ENCODE data around the gene AMOT.
"Not testable (repeated sequence)": the region's sequence is repeated elsewhere in the genome, so short reads cannot be mapped to it uniquely, and the experiment has no call there.

The AMOT gene, protein sequence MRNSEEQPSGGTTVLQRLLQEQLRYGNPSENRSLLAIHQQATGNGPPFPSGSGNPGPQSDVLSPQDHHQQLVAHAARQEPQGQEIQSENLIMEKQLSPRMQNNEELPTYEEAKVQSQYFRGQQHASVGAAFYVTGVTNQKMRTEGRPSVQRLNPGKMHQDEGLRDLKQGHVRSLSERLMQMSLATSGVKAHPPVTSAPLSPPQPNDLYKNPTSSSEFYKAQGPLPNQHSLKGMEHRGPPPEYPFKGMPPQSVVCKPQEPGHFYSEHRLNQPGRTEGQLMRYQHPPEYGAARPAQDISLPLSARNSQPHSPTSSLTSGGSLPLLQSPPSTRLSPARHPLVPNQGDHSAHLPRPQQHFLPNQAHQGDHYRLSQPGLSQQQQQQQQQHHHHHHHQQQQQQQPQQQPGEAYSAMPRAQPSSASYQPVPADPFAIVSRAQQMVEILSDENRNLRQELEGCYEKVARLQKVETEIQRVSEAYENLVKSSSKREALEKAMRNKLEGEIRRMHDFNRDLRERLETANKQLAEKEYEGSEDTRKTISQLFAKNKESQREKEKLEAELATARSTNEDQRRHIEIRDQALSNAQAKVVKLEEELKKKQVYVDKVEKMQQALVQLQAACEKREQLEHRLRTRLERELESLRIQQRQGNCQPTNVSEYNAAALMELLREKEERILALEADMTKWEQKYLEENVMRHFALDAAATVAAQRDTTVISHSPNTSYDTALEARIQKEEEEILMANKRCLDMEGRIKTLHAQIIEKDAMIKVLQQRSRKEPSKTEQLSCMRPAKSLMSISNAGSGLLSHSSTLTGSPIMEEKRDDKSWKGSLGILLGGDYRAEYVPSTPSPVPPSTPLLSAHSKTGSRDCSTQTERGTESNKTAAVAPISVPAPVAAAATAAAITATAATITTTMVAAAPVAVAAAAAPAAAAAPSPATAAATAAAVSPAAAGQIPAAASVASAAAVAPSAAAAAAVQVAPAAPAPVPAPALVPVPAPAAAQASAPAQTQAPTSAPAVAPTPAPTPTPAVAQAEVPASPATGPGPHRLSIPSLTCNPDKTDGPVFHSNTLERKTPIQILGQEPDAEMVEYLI

DNA sequence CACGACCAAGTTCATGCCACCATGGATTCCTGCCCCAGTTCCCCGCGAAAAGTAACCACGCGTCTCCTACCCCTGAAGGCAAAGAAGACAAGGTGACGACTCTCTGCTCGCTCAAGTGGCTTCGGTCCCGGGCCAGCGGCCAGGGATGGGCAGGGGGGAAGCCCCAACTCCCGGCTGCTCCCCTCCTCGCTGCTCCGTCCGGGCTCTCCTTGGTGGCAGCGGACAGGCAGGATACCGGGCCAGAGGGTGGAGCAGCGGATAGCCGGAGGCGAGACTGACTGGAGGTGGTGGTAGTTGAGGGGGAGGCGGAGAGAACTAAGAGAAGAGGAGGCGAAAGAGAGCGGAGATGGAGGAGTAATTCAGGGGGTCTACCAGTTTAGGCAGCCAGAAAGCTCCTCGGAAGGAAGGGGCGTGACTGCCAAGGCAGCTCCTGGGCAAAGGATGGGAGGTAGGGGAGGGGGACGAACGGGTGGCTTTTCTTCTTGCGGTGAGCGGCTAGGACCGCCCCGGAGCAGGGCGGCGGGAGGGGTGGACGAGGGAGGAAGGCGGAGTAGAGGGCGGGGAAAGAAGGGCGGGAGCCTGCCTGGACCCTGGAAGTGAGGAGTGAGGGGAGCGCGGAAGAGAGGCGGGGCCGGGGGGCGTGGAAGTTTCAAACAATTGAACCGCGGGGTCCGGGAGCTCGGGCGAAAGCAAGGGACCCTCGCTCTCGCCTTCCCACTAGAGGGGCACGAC, at the start of gene AMOT:
Gene AMOT (minus strand): TSS at position 450 of the 732 bp plus-strand sequence. CDS start 17,705 bp downstream, outside the sequence.
- Mint-ChIP-seq H3K4me1 (peaks cover 8 to 15% of the 10 kb centered on the region in 2 donors), H3K27me3 (peaks cover 0 to 16% of the 10 kb centered on the region in 2 donors), H3K36me3 (no peaks in the 10 kb centered on the region), H3K4me3 (peak within 1 kb of the TSS; percentile 87 to 96), H3K27ac (peak within 1 kb of the TSS; percentile 72), H3K9me3 (no peaks in the 10 kb centered on the region)
- peak; percentile 47 for DNase-seq
- peak; percentile 69 to 75 for ATAC-seq (replicated peaks)

DNA sequence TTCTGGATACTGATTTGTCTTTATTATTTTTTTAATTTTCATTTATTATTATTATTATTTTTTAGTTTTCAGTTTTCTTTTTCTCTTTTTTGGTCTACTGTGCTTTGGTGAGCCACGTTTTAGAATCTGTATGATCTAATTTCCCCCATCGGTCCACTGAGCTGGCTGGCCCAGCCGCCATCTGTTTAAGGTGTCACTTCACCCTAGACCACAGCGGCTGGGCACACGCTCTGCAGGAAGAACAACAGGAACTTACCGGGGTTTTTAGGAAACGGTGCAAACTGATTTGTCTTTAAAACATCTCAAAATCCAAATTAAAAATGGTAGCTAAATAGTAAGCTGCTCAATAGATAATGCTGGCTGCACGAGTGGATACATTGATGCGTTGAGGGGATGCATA, 48.8 kb upstream of the AMOT start:
- no peak for DNase-seq
- Mint-ChIP-seq H3K27ac (no peak overlapping the region), H3K4me1 (peaks cover 11 to 23% of the 10 kb centered on the region in 2 donors), H3K36me3 (no peaks in the 10 kb centered on the region), H3K27me3 (no peaks in the 10 kb centered on the region), H3K4me3 (peak overlapping the region in 1 of 2 donors; percentile 51), H3K9me3 (no peaks in the 10 kb centered on the region)
- peak in 1 of 2 donors; percentile 49 for ATAC-seq (replicated peaks)

DNA sequence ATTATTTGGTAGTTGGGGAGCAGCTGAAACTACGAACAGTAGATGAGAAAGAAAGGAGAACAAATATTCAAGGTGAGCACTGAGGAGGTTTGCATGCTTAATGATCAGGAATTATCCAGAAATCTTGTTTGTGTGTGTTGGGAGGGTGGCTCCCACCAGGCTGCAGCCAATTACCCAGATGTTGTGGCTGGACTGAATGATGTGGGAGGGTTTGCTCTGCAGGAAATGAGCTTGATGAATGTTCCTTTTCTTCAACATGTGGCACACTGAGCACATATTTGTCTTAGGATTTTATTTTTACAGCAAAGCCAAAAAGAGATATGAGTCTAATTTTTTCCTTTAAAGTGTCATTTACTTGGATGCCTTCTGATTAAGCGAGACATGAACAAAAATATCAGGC, 48.3 kb upstream of the AMOT start:
- Mint-ChIP-seq H3K36me3 (no peaks in the 10 kb centered on the region), H3K9me3 (no peaks in the 10 kb centered on the region), H3K4me1 (peaks cover 11 to 23% of the 10 kb centered on the region in 2 donors), H3K27ac (no peak overlapping the region), H3K27me3 (no peaks in the 10 kb centered on the region), H3K4me3 (no peak overlapping the region)
- DNase-seq (no peak), ATAC-seq (replicated peaks) (no peak)

DNA sequence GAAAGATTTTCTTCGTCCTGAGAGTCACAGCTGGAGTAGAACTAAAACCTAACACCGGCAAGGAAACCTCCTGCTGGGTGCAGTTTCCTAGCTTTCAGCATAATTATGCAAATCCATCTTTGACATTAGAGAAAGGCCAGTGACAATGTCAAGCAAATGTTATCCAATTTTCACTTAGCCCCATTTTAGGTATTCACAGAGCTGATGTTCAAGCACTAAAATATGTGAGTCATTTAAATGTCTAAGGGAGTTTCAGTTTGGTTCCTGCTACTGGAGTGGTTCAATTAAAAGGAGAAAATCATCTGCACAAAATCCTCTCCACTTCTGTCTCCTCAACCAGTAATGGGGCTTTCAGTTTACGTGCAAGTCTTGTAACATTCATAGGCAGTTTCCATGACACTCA, 37.1 kb upstream of the AMOT start:
- Mint-ChIP-seq H3K4me1 (no peaks in the 10 kb centered on the region), H3K36me3 (no peaks in the 10 kb centered on the region), H3K27me3 (no peaks in the 10 kb centered on the region), H3K27ac (no peak overlapping the region), H3K9me3 (peaks cover 0 to 2% of the 10 kb centered on the region in 2 donors), H3K4me3 (no peak overlapping the region)
- no peak for DNase-seq
- peak in 1 of 2 donors; percentile 33 for ATAC-seq (replicated peaks)

DNA sequence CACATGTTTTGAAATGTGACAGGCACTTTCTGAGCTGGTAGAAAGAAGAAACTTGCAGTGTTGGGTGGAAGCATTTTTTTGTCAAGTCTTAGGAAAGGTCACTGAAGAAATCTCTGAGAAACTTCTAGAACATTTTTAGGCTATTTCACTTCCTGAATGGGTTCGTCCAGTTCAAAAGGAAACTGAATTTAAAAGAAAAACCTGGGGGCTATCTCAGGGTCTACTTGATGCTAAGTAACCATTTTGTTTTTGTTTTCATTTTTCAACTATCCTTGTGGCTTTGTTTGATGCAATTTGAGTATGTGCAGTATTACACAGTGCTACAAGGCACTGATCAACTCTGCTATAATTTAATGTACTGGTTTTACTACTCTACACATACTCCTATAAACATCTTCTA, 34.0 kb upstream of the AMOT start:
- no peaks in the 10 kb centered on the region for H3K4me1 Mint-ChIP-seq
- no peak overlapping the region for H3K4me3 Mint-ChIP-seq
- H3K27me3 Mint-ChIP-seq, result no peaks in the 10 kb centered on the region
- ATAC-seq (replicated peaks) (no peak), DNase-seq (no peak)
- no peak overlapping the region for H3K27ac Mint-ChIP-seq
- no peaks in the 10 kb centered on the region for H3K9me3 Mint-ChIP-seq
- H3K36me3 Mint-ChIP-seq, result no peaks in the 10 kb centered on the region

DNA sequence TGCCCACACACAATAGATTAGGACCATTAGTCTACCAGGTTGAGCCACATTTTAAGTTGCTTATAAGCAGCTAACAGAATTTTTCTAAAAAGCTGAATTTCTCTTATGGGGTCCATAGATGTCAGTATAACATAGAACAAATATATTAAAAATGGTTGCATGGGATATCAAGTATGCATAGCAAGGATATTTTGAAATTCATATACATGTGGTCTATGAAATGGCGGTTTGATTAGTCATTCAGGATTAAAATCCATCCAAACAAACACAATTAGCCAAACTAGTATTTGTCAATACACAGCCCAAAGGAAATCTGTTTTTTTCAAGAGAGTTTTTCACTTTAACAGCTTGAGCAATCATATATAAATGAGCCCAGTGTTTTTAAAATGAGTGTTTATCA, 33.5 kb upstream of the AMOT start:
- DNase-seq (no peak), ATAC-seq (replicated peaks) (no peak)
- Mint-ChIP-seq H3K4me3 (no peak overlapping the region), H3K27me3 (no peaks in the 10 kb centered on the region), H3K27ac (no peak overlapping the region), H3K9me3 (no peaks in the 10 kb centered on the region), H3K36me3 (no peaks in the 10 kb centered on the region), H3K4me1 (no peaks in the 10 kb centered on the region)

DNA sequence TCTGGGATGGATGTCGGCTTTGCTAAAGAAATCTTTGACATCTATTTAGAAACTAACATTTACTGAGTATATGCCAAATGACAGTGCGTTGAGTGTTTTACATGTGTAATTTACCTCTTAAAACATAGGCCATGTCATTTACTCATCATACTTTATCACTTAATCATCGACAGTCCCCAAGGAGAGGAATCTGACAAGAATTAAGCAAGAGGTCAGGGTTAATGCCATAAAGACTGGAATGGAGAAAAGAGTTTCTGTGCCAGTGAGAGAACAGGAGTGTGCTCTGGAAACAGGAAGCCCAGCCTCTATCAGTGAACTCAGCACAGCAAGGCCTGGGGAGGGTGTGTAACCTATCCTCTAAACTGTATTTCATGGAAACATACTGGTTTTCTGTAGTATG, 28.0 kb upstream of the AMOT start:
- no peaks in the 10 kb centered on the region for H3K36me3 Mint-ChIP-seq

DNA sequence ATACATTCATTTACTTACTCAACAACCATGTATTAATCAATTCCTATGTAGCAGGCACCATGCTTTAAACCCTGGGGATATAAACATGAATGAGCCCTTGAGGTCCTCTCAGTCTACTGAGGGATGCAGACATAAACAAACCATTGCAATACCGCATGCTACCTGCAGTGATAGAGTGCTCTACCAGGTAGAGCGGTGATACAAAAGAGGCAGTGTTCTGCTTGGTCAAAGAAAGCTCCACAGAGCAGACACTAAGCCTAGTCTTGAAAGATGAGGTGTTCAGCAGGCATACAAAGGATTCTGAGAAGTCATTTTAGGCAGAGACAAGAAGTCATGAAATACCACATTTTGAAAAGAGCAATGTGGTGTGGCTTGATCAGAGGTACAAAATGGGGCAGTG, 26.9 kb upstream of the AMOT start:
- no peak for DNase-seq
- no peak overlapping the region for H3K4me3 Mint-ChIP-seq
- peaks cover 4 to 5% of the 10 kb centered on the region in 2 donors for H3K27me3 Mint-ChIP-seq
- H3K36me3 Mint-ChIP-seq, result no peaks in the 10 kb centered on the region
- no peaks in the 10 kb centered on the region for H3K9me3 Mint-ChIP-seq
- no peak overlapping the region for H3K27ac Mint-ChIP-seq
- peak; percentile 45 to 78 for ATAC-seq (replicated peaks)
- H3K4me1 Mint-ChIP-seq, result no peaks in the 10 kb centered on the region

More for the DNA sequence above, 28.0 kb upstream of the AMOT start:
- no peak overlapping the region for H3K27ac Mint-ChIP-seq
- peaks cover 4 to 5% of the 10 kb centered on the region in 2 donors for H3K27me3 Mint-ChIP-seq
- H3K9me3 Mint-ChIP-seq, result no peaks in the 10 kb centered on the region
- ATAC-seq (replicated peaks), result no peak
- no peak for DNase-seq
- no peak overlapping the region for H3K4me3 Mint-ChIP-seq
- no peaks in the 10 kb centered on the region for H3K4me1 Mint-ChIP-seq

DNA sequence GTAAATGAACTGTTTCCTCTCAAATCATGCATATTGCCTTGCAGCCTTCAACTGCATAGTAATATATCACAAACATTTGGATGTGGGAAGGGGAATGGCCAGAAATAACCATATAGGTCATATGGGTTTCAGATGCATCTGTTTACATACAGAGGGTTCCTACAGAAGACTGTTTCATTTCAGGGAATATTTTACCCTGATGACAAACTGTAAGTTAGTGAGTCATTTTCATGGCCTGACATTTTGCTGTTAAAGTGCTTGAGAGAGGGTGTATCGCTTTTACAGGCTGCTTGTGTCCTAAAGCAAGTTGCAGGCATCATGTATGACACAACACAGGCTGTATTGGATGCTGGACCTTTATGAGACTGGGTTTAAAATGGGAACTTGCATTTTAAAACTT, 25.5 kb upstream of the AMOT start:
- H3K4me1 Mint-ChIP-seq, result no peaks in the 10 kb centered on the region
- ATAC-seq (replicated peaks) (peak in 1 of 2 donors; percentile 12), DNase-seq (no peak)
- no peaks in the 10 kb centered on the region for H3K9me3 Mint-ChIP-seq
- H3K36me3 Mint-ChIP-seq, result no peaks in the 10 kb centered on the region
- H3K27ac Mint-ChIP-seq, result no peak overlapping the region
- H3K27me3 Mint-ChIP-seq, result peaks cover 4 to 5% of the 10 kb centered on the region in 2 donors
- no peak overlapping the region for H3K4me3 Mint-ChIP-seq

DNA sequence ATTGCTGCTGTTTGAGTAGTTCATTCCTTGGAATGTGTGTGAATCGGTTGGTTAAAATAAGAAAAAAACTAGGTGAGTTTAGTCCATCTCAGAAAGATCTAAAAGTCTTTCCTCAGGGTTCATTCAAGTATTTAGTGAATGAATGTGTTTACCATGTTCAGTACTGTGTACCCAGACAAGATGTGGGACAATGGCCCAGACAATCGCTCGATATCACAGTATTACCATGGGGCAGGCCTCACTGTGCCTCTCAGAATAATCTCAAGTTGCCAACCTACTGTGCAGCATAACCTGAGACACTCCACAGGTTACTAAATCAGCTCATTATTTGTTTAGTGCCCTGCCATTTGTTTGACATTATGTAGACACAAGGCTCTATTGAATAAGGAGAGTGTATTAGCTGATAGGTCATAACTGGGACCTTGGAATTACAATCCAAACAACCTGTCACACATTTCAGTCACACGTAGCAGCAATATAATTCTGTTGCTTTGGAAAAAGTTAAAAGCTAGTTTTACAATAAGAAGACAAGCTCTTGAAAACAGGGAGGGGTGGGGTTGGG, 24.9 kb upstream of the AMOT start:
- Mint-ChIP-seq H3K36me3 (no peaks in the 10 kb centered on the region), H3K9me3 (no peaks in the 10 kb centered on the region), H3K4me3 (no peak overlapping the region), H3K4me1 (no peaks in the 10 kb centered on the region), H3K27ac (no peak overlapping the region), H3K27me3 (peaks cover 4 to 5% of the 10 kb centered on the region in 2 donors)
- no peak for DNase-seq
- ATAC-seq (replicated peaks), result no peak

DNA sequence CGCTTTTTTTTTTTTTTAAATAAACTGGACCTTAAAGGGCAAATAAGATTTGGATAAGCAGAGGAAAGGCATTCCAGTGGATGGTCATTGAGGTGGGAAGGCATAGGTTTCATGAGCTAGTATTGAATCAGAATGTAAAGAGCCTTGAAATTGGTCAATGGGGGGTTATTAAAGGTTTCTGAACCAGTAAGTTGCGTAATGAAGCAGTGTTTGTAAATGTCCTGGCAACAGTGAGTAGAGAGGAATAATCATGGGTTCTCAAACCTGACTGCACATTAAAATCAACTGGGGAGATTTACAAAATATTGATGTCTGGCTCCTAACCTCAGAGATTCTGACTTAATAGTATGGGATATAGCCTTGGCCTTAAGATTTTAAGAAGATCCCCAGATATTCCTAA, 23.2 kb upstream of the AMOT start:
- no peaks in the 10 kb centered on the region for H3K9me3 Mint-ChIP-seq
- H3K36me3 Mint-ChIP-seq, result no peaks in the 10 kb centered on the region
- no peaks in the 10 kb centered on the region for H3K4me1 Mint-ChIP-seq
- H3K27me3 Mint-ChIP-seq, result peaks cover 4 to 5% of the 10 kb centered on the region in 2 donors
- DNase-seq (no peak), ATAC-seq (replicated peaks) (no peak)
- no peak overlapping the region for H3K27ac Mint-ChIP-seq
- no peak overlapping the region for H3K4me3 Mint-ChIP-seq

DNA sequence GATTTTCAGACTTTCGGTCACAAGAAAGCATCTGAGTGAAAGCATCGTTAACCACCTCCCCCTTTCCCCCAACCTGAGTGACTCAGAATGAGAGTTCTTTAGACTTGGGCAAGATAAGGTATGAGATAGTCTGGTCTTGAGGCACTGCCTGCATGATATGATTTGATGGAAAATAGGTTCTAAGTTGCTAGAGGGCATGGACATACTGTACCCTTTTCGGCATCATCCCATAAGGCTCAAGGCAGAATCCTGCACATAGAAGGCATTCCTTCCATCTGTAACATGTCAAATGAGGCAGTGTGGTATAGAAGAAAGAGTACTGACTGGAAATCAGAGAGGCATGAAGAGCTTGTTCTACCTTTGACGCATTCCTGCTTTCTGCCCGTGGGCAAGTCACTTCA, 16.8 kb upstream of the AMOT start:
- H3K4me3 Mint-ChIP-seq, result no peak overlapping the region
- no peak for DNase-seq
- H3K4me1 Mint-ChIP-seq, result peaks cover 0 to 13% of the 10 kb centered on the region in 2 donors
- H3K27ac Mint-ChIP-seq, result no peak overlapping the region
- H3K36me3 Mint-ChIP-seq, result no peaks in the 10 kb centered on the region
- peaks cover 0 to 5% of the 10 kb centered on the region in 2 donors for H3K27me3 Mint-ChIP-seq
- H3K9me3 Mint-ChIP-seq, result no peaks in the 10 kb centered on the region
- peak; percentile 46 to 52 for ATAC-seq (replicated peaks)

DNA sequence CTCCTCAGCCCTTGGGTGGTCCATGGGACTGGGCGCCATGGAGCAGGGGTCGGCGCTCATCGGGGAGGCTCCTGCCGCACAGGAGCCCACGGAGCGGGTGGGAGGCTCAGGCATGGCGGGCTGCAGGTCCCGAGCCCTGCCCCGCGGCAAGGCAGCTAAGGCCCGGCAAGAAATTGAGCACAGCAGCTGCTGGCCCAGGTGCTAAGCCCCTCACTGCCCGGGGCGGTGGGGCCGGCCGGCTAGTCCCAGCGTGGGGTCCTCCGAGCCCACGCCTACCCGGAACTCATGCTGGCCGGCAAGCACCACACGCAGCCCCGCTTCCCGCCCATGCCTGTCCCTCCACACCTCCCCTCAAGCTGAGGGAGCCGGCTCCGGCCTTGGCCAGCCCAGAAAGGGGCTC, 14.3 kb upstream of the AMOT start:
- H3K4me1 Mint-ChIP-seq, result peaks cover 13 to 37% of the 10 kb centered on the region in 2 donors
- H3K27me3 Mint-ChIP-seq; ATAC-seq (replicated peaks); H3K27ac Mint-ChIP-seq; DNase-seq; H3K36me3 Mint-ChIP-seq; H3K4me3 Mint-ChIP-seq; H3K9me3 Mint-ChIP-seq: not testable (repeated sequence)

Measured in stimulated activated naive B cell treated with anti-CD40 and anti-IgM and Interleukin-4, amounts not matched to agents 10 μg/mL and 1 μg/mL and 100 μg/mL, for 72 hours (primary cell).